OCI-LY1 (cell line): ENCODE results near the gene POLR2B.

Experiments
- H2AFZ ChIP-seq: fragments of 200-600 bp; sonication (generic), shearing (Covaris generic); 2 replicates; pipeline ENCODE4 v1.6.0; 2014; ENCODE audit warnings: antibody characterized with exemption, mild to moderate bottlenecking, low read length
- H3F3A ChIP-seq: fragments of 200-600 bp; sonication (generic), shearing (Covaris generic); 2 replicates; pipeline ENCODE4 v1.6.0; 2014; ENCODE audit warnings: mild to moderate bottlenecking, antibody characterized with exemption, low read length, moderate library complexity; ENCODE audit not compliant: insufficient read depth
- H3K27ac ChIP-seq: fragments of 200-600 bp; sonication (generic); 2 replicates; pipeline ENCODE4 v1.5.1; 2014; ENCODE audit warnings: low read length, mixed run types, mild to moderate bottlenecking, low read depth; ENCODE audit not compliant: poor library complexity, severe bottlenecking
- H3K27me3 ChIP-seq: fragments of 200-600 bp; sonication (generic); 2 replicates; pipeline ENCODE4 v1.6.0; 2014; ENCODE audit warnings: antibody characterized with exemption, mild to moderate bottlenecking, low read length, moderate library complexity; ENCODE audit not compliant: insufficient read depth
- H3K36me3 ChIP-seq: fragments of 200-600 bp; sonication (generic); 2 replicates; pipeline ENCODE4 v1.6.1; 2014; ENCODE audit warnings: mild to moderate bottlenecking, antibody characterized with exemption, low read length, moderate library complexity, mixed read lengths; ENCODE audit not compliant: insufficient read depth
- H3K4me1 ChIP-seq: fragments of 200-600 bp; sonication (generic); 2 replicates; pipeline ENCODE4 v1.5.1; 2014; ENCODE audit warnings: mild to moderate bottlenecking, low read length, moderate library complexity; ENCODE audit not compliant: insufficient read depth, severe bottlenecking
- H3K4me2 ChIP-seq: fragments of 200-600 bp; sonication (generic), shearing (Covaris generic); 2 replicates; pipeline ENCODE4 v1.6.1; 2014; ENCODE audit warnings: low read length
- H3K4me3 ChIP-seq: fragments of 200-600 bp; sonication (generic); 2 replicates; pipeline ENCODE4 v1.5.1; 2014; ENCODE audit warnings: low read length, low read depth, mild to moderate bottlenecking, mixed read lengths; ENCODE audit not compliant: poor library complexity, severe bottlenecking
- H3K79me2 ChIP-seq: fragments of 200-600 bp; shearing (Covaris generic); 2 replicates; pipeline ENCODE4 v1.6.1; 2016; ENCODE audit warnings: mixed run types, low read length, mixed read lengths; ENCODE audit not compliant: insufficient read depth
- H3K9ac ChIP-seq: fragments of 200-600 bp; sonication (generic), shearing (Covaris generic); 2 replicates; pipeline ENCODE4 v1.6.1; 2014; ENCODE audit warnings: mild to moderate bottlenecking, low read length, mixed read lengths
- H3K9me2 ChIP-seq: fragments of 200-600 bp; sonication (generic), shearing (Covaris generic); 2 replicates; pipeline ENCODE4 v1.6.1; 2014; ENCODE audit warnings: low read depth, mild to moderate bottlenecking, low read length, mixed read lengths
- H3K9me3 ChIP-seq: fragments of 200-600 bp; shearing (Covaris generic); 2 replicates; pipeline ENCODE4 v1.6.1; 2014; ENCODE audit warnings: low read length, mixed read lengths
- H4K20me1 ChIP-seq: fragments of 200-600 bp; sonication (generic), shearing (Covaris generic); 2 replicates; pipeline ENCODE4 v1.6.0; 2016; ENCODE audit warnings: mild to moderate bottlenecking, low read length; ENCODE audit not compliant: insufficient read depth
- EZH2 ChIP-seq: fragments of 200-600 bp; sonication (generic), shearing (Covaris generic); IDR thresholded peaks from 2 replicates; pipeline ENCODE4 v1.8.0; 2017; ENCODE audit warnings: borderline replicate concordance, mixed run types, mild to moderate bottlenecking, antibody characterized with exemption, low read length, moderate library complexity, mixed read lengths
- TF ChIP-seq, protein P1 (sequence below): fragments of 200-600 bp; sonication (generic), shearing (Covaris generic); IDR thresholded peaks from 2 replicates; pipeline ENCODE4 v1.5.1; 2017; ENCODE audit warnings: mild to moderate bottlenecking, antibody characterized with exemption, low read length, moderate library complexity, mixed read lengths

POLR2B gene

DNA sequence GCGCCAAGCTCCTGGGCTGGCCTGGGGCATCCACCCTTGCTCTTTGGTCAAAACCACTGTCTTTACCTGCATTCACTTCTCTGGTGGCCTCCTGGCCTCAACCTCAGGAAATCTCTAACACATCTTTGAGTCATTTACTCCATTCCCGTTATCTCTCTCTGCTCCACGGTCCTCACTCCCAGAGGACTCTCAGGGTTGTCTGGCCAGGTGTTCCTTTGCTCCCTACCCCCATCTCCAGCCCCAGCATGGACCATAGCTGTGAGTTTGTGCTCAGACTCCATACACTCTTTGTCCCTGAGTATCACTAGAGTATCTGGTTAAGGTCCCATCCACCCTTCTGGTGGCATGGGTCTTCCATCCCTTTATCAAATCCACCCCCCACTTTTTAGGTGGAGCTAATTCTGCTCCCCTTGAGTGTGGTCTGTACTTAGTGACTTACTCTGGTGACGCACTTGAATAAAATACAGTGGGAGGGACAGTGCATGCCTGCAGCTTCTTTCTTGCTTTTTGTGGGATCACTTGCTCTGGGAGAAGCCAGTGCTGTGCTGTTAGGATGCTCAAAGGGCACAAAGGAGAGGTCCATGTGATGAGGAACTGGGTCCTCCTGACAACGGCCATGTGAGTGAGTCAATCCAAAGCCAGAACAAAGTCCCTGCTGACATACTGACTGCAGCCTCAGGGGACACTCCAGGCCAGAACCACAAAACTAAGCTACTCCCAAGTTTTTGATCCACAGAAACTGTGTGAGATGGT is 87.2 kb downstream of the POLR2B start:
- Histone ChIP-seq H3K4me3 (no peak overlapping the region), H3K4me1 (no peaks in the 10 kb centered on the region), H3K9ac (no peak overlapping the region), H3K79me2 (no peaks in the 10 kb centered on the region), H3K9me3 (no peaks in the 10 kb centered on the region), H4K20me1 (no peaks in the 10 kb centered on the region), H3K27ac (no peak overlapping the region), H3K4me2 (no peak overlapping the region), H3F3A (no peaks in the 10 kb centered on the region), H2AFZ (no peak overlapping the region), H3K9me2 (no peaks in the 10 kb centered on the region), H3K36me3 (no peaks in the 10 kb centered on the region), H3K27me3 (peaks cover 4% of the 10 kb centered on the region; the same call in 1 of the 2 replicates)
- TF ChIP-seq EZH2 = no peak
- TF ChIP-seq, protein P1, sequence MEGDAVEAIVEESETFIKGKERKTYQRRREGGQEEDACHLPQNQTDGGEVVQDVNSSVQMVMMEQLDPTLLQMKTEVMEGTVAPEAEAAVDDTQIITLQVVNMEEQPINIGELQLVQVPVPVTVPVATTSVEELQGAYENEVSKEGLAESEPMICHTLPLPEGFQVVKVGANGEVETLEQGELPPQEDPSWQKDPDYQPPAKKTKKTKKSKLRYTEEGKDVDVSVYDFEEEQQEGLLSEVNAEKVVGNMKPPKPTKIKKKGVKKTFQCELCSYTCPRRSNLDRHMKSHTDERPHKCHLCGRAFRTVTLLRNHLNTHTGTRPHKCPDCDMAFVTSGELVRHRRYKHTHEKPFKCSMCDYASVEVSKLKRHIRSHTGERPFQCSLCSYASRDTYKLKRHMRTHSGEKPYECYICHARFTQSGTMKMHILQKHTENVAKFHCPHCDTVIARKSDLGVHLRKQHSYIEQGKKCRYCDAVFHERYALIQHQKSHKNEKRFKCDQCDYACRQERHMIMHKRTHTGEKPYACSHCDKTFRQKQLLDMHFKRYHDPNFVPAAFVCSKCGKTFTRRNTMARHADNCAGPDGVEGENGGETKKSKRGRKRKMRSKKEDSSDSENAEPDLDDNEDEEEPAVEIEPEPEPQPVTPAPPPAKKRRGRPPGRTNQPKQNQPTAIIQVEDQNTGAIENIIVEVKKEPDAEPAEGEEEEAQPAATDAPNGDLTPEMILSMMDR = no peak

DNA sequence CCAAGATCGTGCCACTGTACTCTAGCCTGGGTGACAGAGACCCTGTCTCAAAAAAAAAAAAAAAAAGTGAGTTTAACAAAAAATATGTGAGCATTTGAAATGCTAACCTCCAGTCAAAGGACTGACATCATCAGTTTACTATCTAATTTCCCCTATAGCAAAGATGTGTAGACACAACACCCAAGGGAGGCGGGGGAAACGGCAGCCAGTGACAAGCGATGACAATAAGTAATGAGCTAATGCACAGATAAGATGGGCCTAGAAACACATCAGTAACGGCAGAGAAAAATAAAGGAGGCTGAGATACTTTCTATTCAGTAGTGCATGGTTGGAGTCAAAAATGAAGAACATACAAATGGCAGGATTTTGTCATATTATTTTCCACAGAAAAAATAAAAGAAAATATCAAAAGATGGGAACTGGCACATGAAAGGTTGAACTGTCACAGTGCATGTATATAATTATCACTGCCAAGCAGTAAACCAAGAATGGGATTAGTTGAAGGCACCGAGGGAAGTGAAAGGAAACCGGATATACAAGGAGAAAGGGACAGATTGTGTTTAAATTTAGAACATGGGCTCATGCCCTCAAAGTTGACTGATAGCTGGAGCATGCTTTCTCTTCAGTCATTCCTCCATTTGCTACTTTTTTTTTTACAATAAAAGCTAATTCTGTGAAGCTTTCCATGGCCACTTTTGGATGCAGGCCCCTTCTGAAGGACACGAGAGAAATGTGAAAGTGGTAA is 89.7 kb downstream of the POLR2B start:
- Histone ChIP-seq H3K36me3 (no peaks in the 10 kb centered on the region), H3K27ac (no peak overlapping the region)

DNA sequence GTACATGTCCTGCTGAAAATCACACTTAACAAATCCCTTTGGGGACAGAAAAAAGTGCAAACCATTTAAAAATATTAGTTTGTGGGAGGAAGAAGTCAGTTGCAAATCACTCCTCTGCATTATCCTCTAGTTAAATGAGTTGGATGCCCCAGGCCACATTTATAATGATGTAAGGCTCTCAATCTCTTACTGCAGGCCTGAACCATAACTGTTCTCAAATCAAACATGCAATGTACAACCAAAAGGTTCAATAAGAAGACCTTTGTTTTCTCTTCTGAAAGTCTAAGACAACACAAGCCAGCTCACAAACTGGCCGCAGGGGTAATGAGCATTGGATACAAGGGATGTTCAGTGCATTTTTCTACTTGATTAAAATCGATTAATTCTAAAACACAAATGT is 91.8 kb downstream of the POLR2B start:
- no peak overlapping the region for H2AFZ ChIP-seq
- peaks cover 4% of the 10 kb centered on the region; the same call in 1 of the 2 replicates for H3K27me3 ChIP-seq
- H3K9me2 ChIP-seq = no peaks in the 10 kb centered on the region
- no peak for TF ChIP-seq EZH2
- no peaks in the 10 kb centered on the region for H3F3A ChIP-seq
- no peaks in the 10 kb centered on the region for H3K36me3 ChIP-seq
- no peaks in the 10 kb centered on the region for H3K79me2 ChIP-seq
- no peak overlapping the region for H3K4me3 ChIP-seq
- no peak overlapping the region for H3K4me2 ChIP-seq
- no peaks in the 10 kb centered on the region for H3K4me1 ChIP-seq
- no peaks in the 10 kb centered on the region for H3K9me3 ChIP-seq
- no peak overlapping the region for H3K27ac ChIP-seq
- no peaks in the 10 kb centered on the region for H4K20me1 ChIP-seq
- H3K9ac ChIP-seq = no peak overlapping the region

More for the DNA sequence above, 89.7 kb downstream of the POLR2B start:
- no peaks in the 10 kb centered on the region for H3F3A ChIP-seq
- H3K9me2 ChIP-seq = no peaks in the 10 kb centered on the region
- no peak for TF ChIP-seq EZH2
- TF ChIP-seq, protein P1 = no peak
- H3K79me2 ChIP-seq = no peaks in the 10 kb centered on the region
- H3K4me2 ChIP-seq = no peak overlapping the region
- peaks cover 4% of the 10 kb centered on the region; the same call in 1 of the 2 replicates for H3K27me3 ChIP-seq
- H4K20me1 ChIP-seq = no peaks in the 10 kb centered on the region
- no peak overlapping the region for H3K9ac ChIP-seq
- H3K9me3 ChIP-seq = no peaks in the 10 kb centered on the region
- H3K4me3 ChIP-seq = no peak overlapping the region
- H2AFZ ChIP-seq = no peak overlapping the region
- no peaks in the 10 kb centered on the region for H3K4me1 ChIP-seq
